AG08396 (cell line): Measurements from ENCODE around the gene CACNA2D4.

Source experiments
- DNase-seq: peaks from one replicate; pipeline ENCODE4 v3.0.0; 2012; ENCODE audit warnings: low spot score, mixed read lengths

Gene CACNA2D4

GRCh38 chr12:1933342-1934051 lies 15.0 kb upstream of the CACNA2D4 start:
- DNase-seq, result peak; percentile 39

- DNase-seq, result peak; percentile 32
Measured at GRCh38 chr12:1932264-1932777, 13.9 kb upstream of the CACNA2D4 start.

GRCh38 chr12:1931642-1932041 lies 13.2 kb upstream of the CACNA2D4 start:
- no peak for DNase-seq

GRCh38 chr12:1930803-1931597 lies 12.5 kb upstream of the CACNA2D4 start:
- no peak for DNase-seq

GRCh38 chr12:1929985-1930802 lies 11.7 kb upstream of the CACNA2D4 start:
- no peak for DNase-seq

GRCh38 chr12:1929241-1929984 lies 11.0 kb upstream of the CACNA2D4 start:
- DNase-seq, result no peak

- no peak for DNase-seq
Measured at GRCh38 chr12:1928439-1929121, 10.1 kb upstream of the CACNA2D4 start.

- no peak for DNase-seq
Measured at GRCh38 chr12:1927751-1928351, 9.4 kb upstream of the CACNA2D4 start.

- DNase-seq, result no peak
Measured at GRCh38 chr12:1927051-1927680, 8.7 kb upstream of the CACNA2D4 start.

- no peak for DNase-seq
Measured at GRCh38 chr12:1926251-1926657, 7.8 kb upstream of the CACNA2D4 start.

GRCh38 chr12:1925684-1926006 lies 7.2 kb upstream of the CACNA2D4 start:
- DNase-seq, result no peak

- no peak for DNase-seq
Measured at GRCh38 chr12:1924996-1925683, 6.7 kb upstream of the CACNA2D4 start.

- DNase-seq, result peak; percentile 2
Measured at GRCh38 chr12:1922985-1923384, 4.5 kb upstream of the CACNA2D4 start.

GRCh38 chr12:1922075-1922709 lies 3.7 kb upstream of the CACNA2D4 start:
- peak; percentile 2 for DNase-seq

GRCh38 chr12:1920971-1921370 lies 2.5 kb upstream of the CACNA2D4 start:
- DNase-seq, result peak; percentile 2

- DNase-seq, result no peak
Measured at GRCh38 chr12:1920436-1920835, 2.0 kb upstream of the CACNA2D4 start.

- peak; percentile 1 for DNase-seq
Measured at GRCh38 chr12:1919763-1920162, 1.3 kb upstream of the CACNA2D4 start.

- DNase-seq, result peak; percentile 1
Measured at GRCh38 chr12:1919284-1919683, 832 bp upstream of the CACNA2D4 start.

GRCh38 chr12:1918884-1919236 lies 408 bp upstream of the CACNA2D4 start:
- peak; percentile 3 for DNase-seq
